ENCODE measurements around the gene PTH2. TPM values are rescaled to one million over a fixed set of nuclear protein-coding genes. Genes with fewer than 3 reads are reported as not detected.

The PTH2 gene
- total RNA-seq, 1 donor = not detected

- no peak overlapping the region for H3K4me3 ChIP-seq (ENCODE audit: low read depth, low read length)
- DNase-seq (ENCODE audit: low read depth) = no peak
- TF ChIP-seq, protein P1, sequence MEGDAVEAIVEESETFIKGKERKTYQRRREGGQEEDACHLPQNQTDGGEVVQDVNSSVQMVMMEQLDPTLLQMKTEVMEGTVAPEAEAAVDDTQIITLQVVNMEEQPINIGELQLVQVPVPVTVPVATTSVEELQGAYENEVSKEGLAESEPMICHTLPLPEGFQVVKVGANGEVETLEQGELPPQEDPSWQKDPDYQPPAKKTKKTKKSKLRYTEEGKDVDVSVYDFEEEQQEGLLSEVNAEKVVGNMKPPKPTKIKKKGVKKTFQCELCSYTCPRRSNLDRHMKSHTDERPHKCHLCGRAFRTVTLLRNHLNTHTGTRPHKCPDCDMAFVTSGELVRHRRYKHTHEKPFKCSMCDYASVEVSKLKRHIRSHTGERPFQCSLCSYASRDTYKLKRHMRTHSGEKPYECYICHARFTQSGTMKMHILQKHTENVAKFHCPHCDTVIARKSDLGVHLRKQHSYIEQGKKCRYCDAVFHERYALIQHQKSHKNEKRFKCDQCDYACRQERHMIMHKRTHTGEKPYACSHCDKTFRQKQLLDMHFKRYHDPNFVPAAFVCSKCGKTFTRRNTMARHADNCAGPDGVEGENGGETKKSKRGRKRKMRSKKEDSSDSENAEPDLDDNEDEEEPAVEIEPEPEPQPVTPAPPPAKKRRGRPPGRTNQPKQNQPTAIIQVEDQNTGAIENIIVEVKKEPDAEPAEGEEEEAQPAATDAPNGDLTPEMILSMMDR (IDR thresholded peaks at IDR 0.05; ENCODE audit: insufficient read depth, low read depth, low read length) = no peak
Measured at GRCh38 chr19:49441960-49442350, 18.7 kb upstream of the PTH2 start.

- DNase-seq (ENCODE audit: low read depth) = no peak
- peak within 1 kb of the TSS; percentile 76 for H3K4me3 ChIP-seq (ENCODE audit: low read depth, low read length)
- TF ChIP-seq, protein P1 (IDR thresholded peaks at IDR 0.05; ENCODE audit: insufficient read depth, low read depth, low read length) = no peak
Measured at GRCh38 chr19:49441210-49441959, 18.1 kb upstream of the PTH2 start, which contains the start of gene SLC17A7. Gene SLC17A7, minus strand, starts transcription at chr19:49441527. Its CDS starts 148 bp downstream, at chr19:49441379.

DNA sequence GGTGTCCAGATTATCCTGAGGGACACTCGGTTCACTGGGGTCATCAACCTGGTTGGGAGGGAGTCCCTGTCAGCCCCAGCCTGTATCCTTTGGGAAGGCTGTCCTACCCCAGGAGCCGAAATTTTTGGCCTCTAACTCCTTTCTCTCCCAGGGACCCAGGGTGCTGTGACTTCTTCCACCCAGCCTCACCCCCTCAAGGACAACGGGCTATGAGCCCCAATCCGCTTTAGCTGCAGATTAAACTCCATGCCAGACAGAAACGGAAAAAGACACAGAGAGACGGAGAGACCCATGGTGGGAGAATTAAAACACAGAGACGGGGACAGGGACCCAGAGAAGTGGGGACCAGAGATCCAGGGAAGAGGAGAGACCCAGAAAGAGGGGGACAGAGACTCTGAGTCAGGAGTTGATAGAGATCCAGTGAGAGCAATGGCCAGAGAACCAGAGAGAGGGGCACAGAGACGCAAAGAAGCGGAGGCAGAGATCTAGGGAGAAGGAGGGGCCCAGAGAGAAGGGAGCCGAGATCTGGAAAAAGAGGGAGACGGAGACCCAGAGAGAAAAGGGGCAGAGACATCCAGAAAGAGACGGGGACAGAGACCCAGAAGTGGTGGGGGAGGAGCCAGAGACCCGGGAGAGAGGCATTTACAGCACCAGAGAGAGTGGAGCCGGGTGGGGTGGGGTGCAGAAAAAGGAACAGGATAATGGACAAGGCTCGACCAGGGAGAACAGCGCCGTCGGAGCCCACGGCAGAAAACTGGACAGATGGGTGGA lies 17.4 kb upstream of the PTH2 start:
- no peak overlapping the region for H3K4me3 ChIP-seq (ENCODE audit: low read depth, low read length)
- DNase-seq (ENCODE audit: low read depth) = no peak
- TF ChIP-seq, protein P1 (IDR thresholded peaks at IDR 0.05; ENCODE audit: insufficient read depth, low read depth, low read length) = no peak

DNA sequence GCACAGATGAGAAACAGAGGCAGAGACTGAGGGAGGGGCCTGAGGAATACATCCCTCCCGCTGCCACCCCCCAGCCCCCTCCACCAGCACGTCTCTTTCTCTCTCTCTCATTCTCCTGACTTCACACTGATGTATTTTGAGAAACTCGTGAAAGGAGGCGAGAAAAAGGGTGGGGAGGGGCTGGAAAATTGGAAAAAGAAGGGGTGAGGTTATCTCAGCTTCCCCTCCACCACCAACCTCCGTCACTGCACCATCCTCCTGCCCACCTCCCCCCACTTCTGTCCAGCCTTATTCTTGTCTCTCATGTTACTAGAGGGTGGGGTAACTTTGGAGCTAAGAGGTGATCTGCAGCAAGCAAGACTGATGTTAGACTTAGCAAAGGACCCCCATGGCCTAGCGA lies 16.6 kb upstream of the PTH2 start:
- TF ChIP-seq, protein P1 (IDR thresholded peaks at IDR 0.05; ENCODE audit: insufficient read depth, low read depth, low read length) = no peak
- H3K4me3 ChIP-seq (ENCODE audit: low read depth, low read length) = no peak overlapping the region
- DNase-seq (ENCODE audit: low read depth) = no peak

DNA sequence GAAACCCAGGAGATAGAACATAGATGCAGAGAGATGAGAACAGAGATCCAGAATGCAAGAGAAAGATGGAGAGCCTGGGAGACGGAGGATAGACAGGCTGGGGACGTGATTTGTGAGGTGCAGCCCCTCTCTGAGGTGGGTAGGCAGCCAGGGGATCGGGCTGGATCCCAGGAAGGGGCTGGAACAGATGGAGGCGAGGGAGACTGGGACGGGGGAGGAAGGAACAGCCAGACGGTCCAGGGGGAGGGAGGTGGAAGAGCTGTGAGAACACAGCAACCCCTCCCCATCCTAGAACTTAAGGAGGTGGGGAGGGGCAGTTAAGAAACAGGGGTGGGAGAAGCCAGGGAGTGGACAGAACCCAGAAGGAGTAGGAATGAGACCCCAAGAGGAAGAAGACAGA lies 15.0 kb upstream of the PTH2 start:
- no peak for DNase-seq (ENCODE audit: low read depth)
- TF ChIP-seq, protein P1 (IDR thresholded peaks at IDR 0.05; ENCODE audit: insufficient read depth, low read depth, low read length) = no peak
- H3K4me3 ChIP-seq (ENCODE audit: low read depth, low read length) = no peak overlapping the region

DNA sequence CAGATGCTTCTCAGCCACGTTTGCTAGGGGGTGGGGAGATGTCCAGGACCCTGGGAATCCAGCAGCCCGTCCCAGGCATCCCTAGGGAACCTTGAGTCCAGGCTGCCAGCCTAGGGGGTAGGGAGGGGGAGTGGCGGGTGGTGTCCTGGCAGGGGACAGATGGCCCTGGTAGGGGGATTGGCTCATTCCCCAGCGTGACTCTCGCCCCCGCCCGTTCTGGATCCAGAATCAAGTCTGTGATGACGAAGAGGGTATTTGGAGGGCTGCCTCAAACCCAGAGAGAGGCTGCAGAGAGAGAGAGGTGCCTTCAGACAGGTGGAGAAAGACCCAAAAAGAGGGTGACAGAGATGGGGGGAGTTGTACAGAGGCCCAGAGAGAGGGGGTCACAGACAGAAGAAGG lies 14.0 kb upstream of the PTH2 start:
- TF ChIP-seq, protein P1 (IDR thresholded peaks at IDR 0.05; ENCODE audit: insufficient read depth, low read depth, low read length) = no peak
- no peak for DNase-seq (ENCODE audit: low read depth)
- H3K4me3 ChIP-seq (ENCODE audit: low read depth, low read length) = no peak overlapping the region
